ENCODE measurements around the gene MAP4K2.

MAP4K2 gene

DNA sequence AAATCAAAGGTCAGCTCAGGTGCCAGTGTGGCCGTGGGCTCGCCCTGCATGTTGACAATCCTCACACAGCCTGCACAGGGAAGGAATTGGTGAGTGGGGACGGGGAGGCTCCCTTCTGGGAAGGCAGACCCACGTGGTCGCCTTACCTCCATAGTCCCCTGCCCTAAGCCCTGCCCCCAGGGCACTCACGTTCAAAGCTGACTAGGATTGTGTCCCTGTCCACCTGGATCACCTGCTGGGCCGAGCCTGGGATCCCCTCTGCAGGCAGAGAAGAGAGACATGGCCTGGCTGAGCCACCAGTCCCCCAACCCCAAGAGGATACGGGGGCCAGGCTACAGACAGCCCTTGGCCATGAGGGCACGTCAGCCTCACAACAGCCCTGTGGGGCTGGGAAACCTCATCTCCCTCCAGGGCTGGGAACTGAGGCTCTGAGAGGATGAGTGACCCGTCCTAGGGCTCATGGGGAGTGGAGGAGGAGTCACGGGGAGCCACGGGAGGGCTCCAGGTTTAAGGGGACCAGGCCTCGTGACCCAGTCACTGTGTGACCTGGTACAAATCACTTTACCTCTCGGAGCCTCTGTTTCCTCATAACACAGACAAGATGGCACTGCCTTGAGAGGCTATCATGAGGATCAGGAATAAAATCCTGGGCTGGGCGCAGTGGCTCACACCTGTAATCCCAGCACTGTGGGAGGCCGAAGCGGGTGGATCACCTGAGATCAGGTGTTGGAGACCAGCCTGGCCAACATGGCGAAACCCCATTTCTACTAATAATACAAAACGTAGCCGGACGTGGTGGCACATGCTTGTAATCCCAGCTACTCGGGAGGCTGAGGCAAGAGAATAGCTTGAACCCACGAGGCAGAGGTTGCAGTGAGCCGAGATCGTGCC, 12.6 kb downstream of the MAP4K2 start:
- no peak for DNase-seq

DNA sequence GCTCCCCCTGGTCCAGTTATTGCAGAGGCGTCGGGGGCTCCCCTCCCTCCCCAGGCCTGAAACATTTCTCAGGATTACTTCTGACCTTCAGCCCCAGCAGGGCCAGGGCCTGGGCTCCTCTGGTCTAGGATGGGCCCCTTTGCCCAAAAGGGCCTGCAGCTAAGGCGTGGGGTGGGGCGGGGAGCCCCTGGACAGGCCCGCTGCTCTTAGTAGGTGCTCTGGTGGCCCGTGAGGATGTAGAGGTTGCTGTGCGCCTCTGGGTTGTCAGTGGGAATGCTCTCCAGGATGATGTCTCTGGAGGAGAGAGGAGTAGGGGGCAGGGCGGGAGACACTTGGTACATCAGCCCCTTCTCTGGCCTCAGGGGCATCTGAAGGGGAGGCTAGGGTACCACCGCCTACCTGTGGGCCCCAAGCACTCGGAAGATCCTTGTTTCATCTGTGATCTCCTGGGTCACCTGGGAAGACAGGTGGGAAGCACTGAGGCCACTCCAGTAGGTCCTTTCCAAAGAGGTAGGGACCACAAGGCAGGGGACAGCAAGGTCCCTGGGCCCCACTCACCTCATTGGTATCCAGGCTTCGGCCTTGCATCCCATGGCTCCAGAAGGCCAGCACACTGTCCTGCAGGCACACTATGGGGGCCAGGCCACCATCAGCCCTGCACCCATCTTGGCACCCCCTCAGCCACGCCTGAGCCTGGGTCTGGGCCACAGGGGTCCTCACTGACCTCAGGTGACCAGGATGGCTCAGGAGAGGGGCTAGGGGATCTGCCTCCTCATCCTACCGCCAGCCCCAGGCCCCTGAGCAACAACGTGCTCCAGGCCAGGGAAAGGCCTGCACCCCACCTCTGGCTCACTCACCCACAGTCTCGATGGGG, 13.4 kb downstream of the MAP4K2 start:
- no peak for DNase-seq

DNA sequence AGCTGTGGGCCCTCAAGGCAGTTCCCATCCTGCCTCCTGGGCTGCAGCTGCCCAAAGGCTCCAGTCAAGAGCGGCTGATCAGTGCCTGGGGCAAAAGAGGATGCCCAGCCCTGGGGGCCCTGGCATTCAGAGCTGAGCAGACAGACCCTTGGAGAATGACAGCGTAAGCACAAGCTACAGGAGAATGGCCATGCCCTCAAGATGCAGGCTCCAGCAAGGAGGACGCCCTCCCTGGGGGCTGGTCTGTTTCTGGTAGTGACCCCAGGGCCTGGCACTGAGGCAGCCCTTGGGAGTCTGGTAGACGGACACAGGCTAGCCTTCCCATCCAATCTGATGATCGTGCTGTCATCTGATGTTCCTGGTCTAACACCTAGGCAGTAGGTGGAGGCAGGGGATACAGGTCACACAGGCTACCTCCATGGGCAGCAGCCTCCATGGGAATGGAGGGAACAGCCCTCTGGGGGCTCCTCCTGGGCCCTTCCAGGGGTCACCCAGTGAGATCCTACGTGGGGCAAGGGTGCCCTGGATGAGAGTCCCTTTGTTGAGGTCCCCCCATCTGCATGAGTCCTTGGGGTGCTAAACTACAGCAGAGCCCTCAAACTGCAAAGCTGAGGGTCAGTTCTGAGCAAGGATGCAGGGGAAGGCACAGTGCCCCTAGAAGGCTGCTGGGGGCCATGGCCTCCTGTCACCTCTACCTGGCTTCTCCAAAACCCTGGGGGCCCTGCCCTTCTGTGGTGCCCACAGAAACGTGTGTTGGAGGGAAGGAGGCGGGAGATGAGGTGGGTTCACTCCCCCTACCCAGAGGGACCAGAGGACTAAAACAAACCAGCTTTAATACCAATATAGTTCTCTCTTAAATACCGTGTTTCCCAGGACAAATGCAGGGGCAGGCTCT, 14.4 kb downstream of the MAP4K2 start:
- no peak for DNase-seq

DNA sequence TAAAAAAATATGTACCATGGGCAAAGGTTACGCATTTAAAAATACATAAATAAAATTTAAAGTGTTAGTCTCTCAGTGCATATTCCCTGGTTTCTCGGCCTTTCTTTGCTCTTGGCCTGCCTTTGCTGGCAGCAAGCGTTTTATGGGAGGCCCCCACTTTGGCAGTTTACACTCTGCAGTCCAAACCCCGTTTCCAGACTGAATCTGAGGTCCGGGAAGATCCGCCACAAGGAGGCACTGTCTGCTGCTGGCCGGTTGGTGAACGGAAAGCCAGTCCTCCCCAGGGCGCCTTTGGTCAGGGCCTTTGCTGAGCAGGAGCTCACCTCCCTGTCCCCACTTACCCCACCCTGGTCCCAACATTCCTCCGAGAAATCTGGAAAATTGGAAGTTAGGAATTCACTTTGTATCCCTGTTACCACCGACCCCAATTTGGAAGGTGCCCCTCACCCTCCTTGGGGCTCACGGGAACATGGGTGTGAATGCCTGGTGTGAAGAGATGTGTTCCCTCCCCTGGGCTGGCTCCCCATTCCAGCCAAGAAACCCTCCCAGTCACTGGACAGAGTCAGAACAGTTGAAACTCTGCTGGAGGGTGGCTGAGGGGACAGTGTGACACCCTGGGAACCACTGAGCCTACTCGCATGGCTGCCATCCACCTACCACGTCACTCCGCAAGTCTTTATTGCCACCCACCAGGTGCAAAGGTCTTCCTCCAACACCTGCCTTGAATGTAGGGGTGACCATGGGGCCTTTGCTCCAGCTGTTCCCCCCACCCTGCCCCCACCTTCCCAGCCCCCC, 15.3 kb downstream of the MAP4K2 start:
- peak in 1 of 2 experiments; percentile 36 for DNase-seq

DNA sequence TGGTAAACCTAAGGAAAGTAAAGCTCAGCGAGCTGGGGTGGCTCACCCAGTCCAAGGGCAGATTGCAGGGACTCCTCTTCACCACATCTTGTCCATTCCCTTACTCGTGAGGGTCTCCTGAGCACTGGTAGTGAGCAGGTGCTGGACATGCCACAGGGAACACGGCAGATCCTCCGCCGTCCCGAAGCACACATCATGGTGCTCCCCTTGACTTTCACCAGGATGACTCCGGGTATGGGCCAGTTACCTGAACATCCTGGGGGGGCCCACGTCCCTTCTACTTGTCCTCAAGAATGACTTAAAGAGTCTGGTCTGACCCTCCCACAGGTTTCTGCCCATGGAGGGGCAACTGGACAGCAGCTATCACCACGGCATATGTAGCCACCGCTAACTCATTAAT, 16.7 kb downstream of the MAP4K2 start:
- DNase-seq, result no peak

DNA sequence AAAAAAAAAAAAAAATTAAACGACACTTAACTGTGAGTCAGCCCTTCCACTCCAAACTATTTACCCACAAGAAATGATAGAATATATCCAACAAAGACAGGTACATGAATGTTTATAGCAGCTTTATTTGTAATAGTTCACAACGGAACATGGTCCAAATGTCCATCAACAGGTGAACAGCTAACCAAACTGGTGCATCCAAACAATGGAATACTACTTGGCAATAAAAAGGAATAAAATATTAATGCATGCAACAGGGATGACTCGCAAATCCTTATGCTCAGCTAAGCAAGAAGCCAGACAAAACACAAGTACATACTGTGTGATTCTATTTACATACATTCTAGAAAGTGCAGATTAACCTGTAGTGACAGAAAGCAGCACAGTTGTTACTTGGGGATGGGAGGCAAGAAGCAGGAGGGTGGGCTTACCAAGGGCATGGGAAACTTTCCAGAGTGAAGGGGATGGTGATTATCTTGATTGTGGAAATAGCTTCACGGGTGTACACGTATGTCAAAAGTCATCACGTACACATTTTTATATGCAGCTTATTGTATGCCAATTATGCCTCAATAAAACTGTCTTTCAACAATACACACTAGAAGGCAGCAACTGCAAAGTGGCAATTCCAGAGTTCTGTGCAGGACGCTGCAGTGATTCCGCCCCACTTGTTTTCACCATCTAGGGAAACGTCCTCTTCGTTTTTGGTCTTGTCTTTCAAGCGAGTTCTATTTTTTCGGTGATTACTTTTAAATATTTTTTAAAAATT, 18.0 kb downstream of the MAP4K2 start:
- DNase-seq, result no peak

DNA sequence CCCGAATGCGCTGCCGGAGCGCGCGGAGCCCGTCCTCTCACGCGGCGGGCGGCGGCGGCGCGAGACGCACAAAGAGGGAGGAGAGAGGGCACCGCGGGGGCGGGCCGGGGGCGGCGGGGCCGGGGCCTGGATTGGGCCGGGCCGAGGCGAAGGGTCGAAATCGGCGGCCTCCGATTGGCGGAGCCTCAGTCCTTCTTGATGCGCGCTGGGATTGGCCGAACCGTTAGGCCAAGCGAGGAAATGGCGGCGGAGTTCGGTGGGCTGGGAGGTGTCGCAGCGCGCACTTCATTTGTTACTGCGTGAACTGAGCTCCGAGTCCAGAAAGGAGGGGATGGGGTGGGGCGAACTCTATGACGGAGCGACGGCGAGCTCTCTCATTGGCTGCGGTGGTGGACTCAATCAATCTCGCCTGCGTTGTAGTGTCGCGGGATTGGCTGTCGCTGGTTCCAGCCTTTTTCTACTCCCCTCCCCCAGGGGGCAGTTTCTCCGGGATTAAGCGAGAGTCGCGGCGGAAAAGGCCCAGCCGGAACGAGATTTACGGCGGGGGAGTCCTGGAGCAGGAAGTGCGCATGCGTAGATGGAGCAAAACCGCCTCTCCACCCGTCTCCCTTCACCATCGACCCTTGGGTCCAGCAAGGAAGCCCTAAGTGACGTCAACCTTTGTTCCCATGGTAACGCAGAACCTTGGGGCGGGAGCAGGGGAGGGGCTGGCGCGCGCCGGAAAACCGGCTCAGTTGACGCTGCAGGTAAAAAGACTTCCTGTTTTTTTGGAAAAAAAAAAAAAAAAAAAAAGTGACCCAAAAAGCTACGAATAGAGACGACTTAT, 24.3 kb downstream of the MAP4K2 start, which contains the start of gene SF1:
TSS of gene SF1 (minus strand) at position 70 of the 826 bp plus-strand sequence. CDS start 150 bp downstream, outside the sequence.
- peak; percentile 100 for DNase-seq

DNA sequence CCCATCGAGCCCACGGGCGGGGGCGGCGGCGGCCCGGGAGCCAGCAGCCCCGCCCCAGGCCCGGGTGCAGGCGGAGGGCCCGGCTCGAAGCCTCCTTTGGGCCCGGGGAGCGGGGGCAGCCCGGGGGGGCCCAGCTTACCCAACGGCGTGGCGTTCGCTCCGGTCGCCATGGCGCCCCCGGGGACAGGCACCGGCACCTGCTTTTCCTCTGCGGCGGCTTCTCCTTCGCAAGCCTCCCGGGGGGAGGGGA, 24.9 kb downstream of the MAP4K2 start:
- DNase-seq, result no peak

DNA sequence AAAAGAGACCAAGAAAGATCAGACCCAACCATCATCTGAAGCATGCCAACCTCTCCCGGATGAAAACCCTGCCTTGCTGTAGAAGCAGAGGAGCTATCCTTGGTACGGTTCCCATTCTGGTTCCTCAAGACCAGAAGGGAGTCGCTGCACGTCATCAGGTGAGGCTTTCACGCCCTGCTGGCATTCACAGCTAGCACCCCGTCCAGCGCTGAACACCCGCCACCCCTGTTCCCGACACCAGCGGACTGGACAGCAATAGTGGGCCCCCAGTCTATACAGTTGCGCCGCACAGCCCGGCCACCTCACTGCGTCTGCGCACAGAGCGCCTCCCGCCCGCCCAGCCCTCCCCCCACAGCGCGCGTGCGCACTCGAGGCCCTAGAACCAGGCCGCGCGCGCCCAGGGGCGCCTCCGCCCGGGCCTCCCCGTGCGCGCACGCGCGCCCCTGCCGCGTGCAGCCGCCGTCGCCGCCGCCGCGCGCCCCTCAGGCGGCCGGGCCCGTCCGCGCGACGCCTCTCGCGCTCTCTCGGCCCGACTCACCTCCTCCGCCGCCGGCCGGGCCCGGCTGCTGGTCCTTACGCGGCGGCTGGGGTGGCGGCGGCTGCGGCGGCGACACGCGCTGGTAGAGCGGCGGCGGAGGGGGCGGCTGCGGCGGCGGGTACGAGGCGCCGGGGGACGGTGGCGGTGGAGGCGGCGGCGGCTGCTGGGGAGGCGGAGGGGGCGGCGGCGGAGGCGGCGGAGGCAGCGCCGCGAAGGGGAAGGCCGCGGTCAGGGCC, 25.4 kb downstream of the MAP4K2 start:
- DNase-seq, result peak; percentile 57 to 74

DNA sequence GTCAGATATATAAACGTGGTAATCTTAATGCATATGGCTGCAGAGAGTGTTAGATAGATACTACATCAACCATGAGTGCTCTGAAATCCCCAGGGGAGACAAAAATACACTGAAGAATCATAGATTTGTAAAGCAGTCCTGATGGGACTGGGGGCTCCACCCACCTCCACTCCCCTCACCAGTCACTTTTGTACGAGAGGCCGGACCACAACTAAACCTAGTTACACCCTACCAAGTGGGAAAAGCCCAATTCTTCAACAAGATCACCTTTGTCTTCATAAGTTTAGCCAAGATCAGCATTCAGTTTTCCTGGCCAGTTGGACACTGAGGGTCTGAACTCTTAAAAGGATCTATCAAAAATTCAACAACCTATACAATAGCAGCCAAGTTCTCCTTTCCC, 26.1 kb downstream of the MAP4K2 start:
- no peak for DNase-seq

DNA sequence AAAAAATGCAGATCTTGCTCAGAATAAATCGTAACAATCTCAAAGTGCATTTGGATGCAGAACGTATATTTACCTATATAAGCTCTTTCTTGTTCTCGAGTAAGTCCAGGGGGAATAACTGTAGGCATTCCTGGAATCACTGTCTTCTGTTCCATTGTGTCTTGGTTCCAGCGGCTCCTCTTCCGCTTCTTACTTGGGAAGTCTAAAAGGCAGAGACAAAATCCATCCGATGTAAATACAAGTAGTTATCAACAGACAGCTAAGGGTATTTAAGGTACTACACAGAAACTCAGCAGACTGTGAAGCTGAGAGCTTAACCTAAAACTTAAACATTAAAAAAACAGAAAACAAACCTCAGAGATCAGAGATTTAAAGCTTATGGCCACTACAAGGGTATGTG, 26.6 kb downstream of the MAP4K2 start:
- DNase-seq, result no peak

DNA sequence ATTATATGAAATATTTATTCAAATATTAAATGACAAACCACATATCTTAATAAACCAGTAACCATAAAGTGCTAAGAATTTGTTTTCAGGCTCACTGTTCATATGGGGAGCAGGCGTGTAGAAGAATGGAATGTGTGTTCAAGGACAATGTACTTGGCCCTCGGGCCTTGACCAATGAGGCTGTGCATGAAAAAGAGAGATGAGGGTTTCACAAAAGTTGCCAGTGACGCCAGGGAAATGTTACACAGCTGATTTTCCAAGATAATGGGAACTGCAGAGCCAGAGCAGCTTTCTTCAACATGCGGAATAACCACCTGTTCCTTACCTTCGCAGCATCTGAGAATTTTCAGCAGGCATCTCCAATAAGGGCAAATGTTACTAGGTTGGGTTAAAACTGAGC, 28.9 kb downstream of the MAP4K2 start:
- DNase-seq, result no peak

DNA sequence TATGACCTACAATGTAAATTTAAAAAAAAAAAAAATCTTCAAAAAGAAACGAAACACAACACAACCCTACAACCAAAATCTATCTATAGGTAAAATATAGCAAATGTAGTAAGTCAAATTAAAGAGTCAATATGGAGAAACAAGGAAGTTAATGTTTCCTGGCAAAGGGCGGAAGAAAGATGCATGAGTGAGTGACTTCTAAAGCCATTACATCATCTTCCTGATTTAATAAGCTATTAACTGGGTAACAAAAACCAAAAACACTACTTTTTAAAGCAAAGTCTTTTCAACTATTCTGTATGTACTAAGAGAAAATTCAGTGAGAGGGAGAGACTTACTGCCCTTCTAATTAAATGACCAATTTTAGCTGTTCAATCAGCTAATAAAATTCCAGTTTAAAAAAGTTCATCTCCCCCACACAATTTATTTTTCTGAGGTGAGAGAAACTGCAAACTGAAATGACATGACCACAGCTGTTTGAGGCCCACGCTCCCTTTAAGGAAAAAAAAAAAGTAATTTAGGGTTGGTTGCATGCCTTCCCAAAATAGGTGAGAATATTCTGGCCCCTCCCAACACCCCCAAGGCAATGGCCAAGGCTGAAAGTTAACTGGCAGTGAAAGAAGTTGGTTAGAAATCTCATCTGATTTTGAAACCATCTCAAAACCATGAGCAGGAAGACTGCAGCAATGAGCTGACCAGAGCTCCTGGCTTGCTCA, 30.6 kb downstream of the MAP4K2 start:
- DNase-seq, result no peak

DNA sequence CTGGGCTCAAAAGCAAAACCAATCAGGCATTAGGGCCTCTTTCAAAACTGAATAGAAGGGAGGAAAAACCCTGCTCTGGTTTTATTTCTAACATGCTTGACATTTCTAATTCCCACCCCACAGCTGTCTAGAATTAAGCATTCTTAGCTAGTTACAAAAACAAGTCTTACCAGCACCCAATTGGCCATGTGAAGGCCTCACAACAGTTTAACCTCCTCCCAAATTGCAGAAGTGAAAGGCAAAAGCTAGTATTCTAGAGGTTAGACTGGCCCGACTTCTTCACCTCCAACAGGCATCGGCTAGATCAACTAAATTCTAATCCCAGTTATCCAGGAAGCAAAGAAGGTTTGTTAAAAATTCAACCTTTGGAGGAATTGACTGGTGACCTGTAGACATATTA, 31.2 kb downstream of the MAP4K2 start:
- no peak for DNase-seq

DNA sequence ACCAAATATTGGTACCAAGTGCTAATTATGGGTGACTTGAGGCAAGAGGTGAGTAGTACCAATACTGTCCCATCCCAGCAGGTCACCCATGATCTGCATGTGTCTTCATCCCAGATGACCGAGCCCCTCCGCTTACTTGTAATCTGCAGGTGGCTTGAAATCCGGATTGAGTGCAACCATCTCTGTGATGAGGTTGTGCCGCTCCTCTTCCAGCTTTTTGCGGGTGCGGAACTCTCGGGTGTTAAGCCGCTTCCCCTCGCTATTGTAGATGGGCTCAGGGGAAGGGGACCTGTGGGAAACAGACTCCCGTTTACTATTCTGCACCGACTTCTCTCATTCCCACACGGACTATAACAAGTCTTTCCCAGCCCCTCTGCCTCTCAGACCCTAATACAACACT, 32.9 kb downstream of the MAP4K2 start:
- DNase-seq, result no peak

DNA sequence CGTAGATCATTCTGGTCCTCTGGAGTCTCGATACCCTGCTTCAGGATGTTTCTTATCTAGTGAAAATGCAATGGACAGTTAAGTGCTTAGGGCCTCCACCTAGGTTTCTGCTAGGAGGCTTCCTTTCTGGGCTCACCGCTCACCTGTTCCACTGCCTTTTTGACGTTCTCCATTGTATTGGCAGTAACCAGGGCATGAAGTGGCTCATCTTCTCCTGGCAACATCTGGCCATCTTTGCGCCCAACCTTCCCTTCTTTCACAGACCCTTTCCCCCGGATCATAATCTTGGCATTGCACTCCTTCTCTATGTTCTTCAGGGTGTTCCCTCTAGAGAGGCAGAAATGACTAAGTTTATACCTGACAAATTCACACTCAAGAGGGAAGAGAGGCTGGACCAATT, 33.7 kb downstream of the MAP4K2 start:
- DNase-seq, result no peak

DNA sequence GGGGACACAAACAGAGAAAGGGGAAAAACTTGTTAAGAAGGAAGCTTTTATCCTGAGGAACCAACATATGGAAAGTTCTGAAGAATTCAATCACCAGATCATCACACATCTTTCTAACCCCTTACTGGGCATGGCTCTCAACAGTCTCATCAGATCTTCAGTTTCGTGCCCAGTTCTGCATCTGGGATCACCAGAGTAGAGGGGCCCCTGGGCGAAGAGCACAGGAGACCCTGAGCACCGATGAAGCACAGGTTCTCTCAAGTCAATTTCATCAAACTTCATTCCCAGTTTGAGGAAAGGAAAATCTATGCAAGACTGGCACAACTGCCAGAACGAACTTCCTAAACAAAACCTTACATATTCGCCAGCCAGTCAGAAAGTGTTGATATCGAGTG, 34.7 kb downstream of the MAP4K2 start:
- DNase-seq, result no peak

DNA sequence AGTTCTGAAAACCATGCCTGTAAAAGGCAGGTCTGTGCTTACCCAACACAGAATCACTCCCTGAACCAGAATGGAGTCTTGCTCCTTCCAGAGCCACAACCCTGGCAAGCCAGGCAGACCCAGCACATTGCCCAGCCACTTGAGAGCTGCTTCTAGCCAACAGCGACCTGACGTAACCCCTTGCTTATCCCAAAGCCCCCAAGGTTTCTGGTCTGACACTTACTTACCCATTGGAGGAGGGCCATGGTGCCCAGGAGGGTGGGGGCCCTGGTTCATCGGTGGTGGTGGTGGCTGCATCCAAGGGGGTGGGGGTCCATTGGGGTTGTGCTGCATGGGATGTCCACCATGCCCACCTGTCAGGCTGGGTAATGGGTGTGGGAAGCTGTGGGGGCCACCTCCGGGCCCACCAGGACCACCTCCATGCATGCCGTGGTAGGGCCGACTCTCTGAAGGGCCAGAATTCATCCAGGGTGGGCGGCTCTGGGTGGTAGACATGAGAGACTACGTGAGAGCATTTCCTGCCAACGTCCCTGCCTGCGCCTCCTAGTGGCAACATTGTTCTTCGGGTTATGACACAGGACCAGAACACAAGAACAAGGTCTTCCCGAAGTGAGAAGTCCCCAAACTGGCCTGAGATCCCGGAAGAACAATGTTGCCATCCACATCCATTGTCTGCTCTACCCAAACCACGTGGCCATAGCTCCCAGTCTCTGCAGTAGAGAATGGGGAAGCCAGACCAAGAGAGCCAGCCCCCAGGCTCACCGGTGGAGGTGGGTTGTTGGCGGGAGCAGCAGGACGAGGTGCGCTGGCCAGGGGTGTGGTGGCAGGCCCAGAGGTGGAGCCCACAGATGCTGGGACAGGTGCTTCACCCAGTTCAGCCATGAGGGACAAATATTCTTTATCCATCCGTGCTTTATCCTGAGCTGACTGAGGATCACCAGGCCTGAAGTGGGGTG, 35.4 kb downstream of the MAP4K2 start:
- DNase-seq, result peak; percentile 33 to 35
